Gastroesophageal sphincter (tissue), 3 donors: Measurements from ENCODE around the gene EPB41L4A.

Experiments used
- CTCF ChIP-seq, 4 experiments: fragments of 200-600 bp in 2 of 4; fragments of 450-650 bp in 2 of 4; sonication (generic) in 1 of 4; IDR thresholded peaks; one replicate each; pipeline ENCODE4 v1.5.1; 2017 to 2019; ENCODE audit warnings: antibody characterized with exemption in 4 of 4, mild to moderate bottlenecking in 2 of 4, moderate library complexity in 2 of 4
- EP300 ChIP-seq: sonication (generic); formaldehyde crosslinking; IDR thresholded peaks from one replicate; pipeline ENCODE4 v1.6.1; 2017; ENCODE audit warnings: antibody characterized with exemption, mild to moderate bottlenecking
- POLR2A ChIP-seq, 2 donors: fragments of 450-650 bp; IDR thresholded peaks; one replicate each; pipeline ENCODE4 v1.6.1; 2017; ENCODE audit warnings: antibody characterized with exemption in 2 of 2, mild to moderate bottlenecking in 2 of 2, moderate library complexity in 1 of 2
- POLR2AphosphoS5 ChIP-seq: sonication (generic); formaldehyde crosslinking; IDR thresholded peaks from one replicate; pipeline ENCODE4 v1.6.1; 2017; ENCODE audit warnings: antibody characterized with exemption

- TF ChIP-seq POLR2A (IDR thresholded peaks at IDR 0.05) (no peak), CTCF (IDR thresholded peaks at IDR 0.05) (no peak), POLR2AphosphoS5 (no peak), EP300 (no peak)
These were observed 201.1 kb downstream of the EPB41L4A start for GRCh38 chr5:112217843-112218579.
